HG03064 (cell line): Measurements from ENCODE around the gene HOMER1.
A peak's percentile ranks its signal among the peaks of the same experiment; 100 is the strongest.
"Not testable (repeated sequence)": the region's sequence is repeated elsewhere in the genome, so short reads cannot be mapped to it uniquely, and the experiment has no call there.

Experiments
- ATAC-seq: cut with Tn5 transposase; IDR thresholded peaks from one replicate; pipeline ENCODE4 v1.9.1; 2021; ENCODE audit warnings: low read depth; ENCODE audit not compliant: unreplicated experiment

The HOMER1 gene

DNA sequence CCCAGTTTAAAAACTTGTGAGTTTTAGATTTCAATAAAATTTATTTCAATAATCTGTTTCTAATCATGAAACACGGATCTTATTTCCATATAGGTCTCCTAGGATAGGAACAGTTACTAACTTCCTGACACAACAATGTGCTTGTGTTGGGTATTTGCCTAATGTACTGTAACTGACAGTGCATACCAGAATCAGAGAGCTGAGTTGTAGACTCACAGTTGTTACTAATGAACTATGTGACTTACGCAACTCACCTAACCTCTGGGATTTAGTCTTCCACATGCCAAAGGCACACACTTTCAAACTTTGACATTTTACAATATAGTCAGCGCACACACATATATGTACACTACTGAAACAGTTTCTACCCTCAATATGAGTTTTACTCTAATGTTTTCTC lies 77.7 kb downstream of the HOMER1 start:
- ATAC-seq, result no peak

DNA sequence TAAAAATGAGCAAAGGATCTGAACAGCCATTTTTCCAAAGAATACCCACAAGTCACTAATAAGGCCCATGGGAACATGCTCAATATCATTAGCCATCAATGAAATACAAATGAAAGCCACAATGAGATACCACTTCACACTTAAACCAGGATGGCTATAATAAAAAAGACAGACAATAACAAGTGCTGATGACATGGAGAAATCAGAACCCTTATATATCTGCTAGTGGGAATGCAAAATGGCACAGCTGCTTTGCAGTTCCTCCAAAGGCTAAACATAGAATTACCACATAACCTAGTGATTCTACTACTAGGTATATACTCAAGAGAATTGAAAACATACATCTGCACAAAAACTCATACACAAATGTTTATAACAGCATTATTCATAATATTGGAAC lies 83.7 kb downstream of the HOMER1 start:
- no peak for ATAC-seq

DNA sequence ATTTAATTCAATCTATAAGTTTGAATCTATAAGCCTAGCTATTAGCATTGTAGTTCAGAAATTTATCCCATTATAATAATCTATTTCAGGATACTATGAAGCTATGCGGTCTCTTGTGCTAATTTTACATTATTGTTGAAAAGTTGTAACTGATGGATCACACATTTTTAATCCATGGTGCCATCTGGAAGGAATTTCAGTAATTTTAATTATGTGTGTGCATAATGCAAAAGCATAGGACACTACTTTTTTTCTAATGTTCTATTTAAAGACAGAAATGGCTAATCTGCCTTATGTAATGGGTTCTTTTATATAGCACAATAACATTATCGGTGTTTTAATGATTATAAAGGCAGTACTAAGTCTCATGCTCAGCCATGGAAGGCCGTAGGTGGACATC lies 90.6 kb downstream of the HOMER1 start:
- no peak for ATAC-seq

DNA sequence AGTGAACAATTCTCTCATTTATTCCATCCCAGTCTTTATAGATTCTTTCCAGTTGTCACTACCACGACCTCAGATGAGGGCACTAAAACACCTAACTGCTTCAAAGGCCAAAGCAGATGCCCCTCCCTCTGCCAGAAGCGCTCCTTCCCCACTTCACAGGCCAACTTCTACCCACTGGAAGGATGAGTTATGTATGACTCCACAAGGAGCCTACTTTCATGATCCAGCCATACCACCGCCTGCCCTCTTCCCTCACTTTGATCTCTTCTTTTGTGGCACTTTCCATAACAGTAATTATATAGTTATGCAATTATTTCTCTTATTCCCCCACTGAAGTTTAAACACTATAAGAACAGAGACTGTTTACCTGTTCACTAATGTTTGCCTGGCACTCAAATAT lies 93.7 kb downstream of the HOMER1 start:
- ATAC-seq, result no peak

DNA sequence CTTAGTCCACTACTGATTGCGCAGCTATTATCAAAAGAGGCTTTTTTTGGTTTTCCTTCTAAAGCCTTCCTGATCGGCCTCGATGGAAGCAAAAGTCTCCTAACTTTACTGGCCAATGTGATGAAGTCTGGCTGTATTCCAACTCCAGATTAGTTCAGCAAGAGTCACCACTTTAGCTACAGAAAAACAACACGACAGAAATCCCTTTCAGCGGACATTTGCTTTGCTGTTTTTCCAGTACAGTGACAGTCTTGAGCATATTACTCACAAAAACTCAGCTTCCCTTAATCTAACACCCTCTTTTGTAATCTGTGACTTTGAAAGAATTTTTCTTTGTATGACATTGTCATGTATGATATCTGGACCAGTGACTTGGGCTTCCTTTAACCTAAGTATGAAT lies 95.7 kb downstream of the HOMER1 start:
- ATAC-seq, result no peak

DNA sequence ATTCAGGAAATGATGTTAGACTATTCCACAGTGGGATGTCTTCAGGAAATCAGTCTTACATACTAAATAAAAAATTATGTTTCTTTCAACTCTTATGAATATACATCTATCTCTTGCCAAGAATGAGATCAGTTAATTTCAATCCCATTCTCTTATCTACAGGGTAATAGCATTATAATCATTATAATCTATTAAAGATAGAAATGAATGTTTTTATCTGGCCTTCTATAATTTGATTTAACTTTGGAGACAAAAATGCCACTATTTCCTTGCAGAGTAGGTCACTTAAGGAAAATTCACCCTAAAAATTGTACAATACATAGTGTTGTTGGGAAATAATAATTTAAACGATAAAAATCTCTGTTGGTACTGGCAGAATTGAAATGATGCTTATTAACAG lies 96.4 kb downstream of the HOMER1 start:
- no peak for ATAC-seq

DNA sequence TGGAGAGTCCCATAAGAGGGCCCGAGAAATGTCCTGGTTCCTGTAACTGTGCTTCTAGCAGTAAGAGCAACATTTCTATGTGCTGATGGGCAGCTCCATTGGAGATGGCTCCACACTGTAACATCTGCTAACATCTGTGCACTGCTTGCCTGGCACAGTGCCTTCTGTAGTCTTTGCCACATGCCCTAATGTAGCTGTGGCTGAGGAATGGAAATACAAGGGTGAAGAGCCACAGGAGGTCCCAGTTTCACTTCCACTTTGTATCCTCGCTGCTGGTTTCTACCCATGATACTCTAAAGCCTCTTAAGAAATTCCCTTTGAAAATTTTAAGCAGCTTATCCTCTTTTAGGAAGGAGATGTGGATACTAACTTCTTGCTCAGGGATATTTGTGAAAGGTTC lies 97.4 kb downstream of the HOMER1 start:
- ATAC-seq, result peak; percentile 69

DNA sequence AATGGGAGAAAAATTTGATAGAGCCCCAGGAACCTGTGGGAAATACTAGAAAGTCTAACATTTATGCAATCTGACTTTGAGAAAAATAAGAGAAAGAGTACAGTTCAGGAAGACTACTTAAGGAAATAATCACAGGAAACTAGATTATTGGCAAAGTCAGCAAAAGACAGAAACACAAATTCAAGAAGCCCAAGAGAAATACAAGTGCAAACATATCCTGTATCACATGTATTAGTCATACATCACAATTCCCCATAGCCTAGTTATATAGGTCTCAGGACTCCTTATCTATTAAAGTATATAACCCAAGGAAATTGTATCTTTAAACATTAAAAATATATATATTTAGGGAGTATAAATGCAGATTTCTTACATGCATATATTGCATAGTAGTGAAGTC lies 100.8 kb downstream of the HOMER1 start:
- no peak for ATAC-seq

DNA sequence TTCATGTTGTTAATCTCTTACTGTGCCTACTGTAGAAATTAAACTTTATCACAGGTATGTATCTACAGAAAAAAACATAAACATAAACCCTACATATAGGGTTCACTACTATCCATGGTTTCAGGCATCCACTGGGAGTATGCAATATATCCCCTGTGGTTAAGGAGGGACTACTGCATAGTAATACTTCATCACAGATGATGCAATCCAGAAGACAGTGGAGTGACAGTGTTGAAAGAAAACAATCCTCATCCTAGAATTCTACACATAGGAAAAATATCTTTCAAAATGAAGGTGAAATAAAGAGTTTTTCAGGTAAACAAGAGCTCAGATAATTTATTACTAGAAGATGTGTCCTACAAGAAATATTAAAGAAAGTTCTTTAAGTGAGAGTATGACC lies 105.9 kb downstream of the HOMER1 start:
- no peak for ATAC-seq

DNA sequence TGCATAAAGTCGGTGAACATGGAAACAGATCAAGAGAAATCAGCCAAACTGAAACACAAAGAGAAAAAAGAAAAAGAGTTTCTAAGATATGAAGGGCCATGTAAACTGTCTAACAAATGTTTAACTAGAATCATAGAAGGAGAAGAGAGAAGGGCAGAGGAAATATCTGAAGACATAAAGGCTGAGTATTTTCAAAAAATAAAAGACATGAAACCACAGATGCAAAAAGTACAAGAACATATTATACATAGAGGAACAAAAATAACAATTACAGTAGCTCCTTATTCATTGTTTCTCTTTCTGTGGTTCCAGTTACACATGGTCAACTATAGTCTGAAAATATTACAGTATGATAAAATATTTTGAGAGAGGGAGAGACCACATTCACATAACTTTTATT lies 106.3 kb downstream of the HOMER1 start:
- no peak for ATAC-seq

DNA sequence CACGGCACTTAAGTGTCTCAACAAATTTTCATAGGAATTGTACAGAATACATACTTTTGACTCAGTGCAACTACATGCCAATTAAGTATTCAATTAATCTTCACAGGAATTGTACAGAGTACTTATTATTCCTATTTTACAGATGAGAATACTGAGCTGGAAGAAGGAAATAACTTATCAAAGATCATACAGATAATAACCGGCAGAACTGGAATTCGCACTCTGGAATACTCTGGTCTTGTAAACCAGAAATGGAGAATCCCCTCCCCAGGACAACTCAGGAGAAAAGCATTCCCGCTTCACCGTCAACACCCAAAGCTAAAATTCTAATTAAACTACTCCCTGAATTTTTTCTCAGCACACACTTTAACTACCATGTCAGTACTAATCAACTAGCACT lies 112.7 kb downstream of the HOMER1 start:
- ATAC-seq, result no peak

DNA sequence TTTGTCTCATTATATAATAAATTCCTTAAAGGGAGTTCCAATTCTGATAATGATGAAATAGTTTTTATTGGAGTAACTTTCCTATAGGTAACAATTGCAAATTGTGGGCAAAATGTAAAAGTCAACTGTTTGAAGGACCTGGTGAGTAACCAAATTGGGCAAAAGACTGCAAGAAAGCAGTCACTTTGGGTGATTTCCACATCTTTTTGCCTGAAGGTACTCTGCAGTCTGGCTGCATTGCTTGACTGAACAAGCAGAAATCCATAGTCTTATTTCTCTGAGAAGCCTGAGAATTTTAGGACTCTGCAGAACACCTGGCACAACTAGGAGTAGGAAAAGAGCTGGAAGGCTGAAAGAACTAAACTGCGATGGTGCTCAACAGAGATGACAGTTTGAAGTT lies 114.9 kb downstream of the HOMER1 start:
- no peak for ATAC-seq

DNA sequence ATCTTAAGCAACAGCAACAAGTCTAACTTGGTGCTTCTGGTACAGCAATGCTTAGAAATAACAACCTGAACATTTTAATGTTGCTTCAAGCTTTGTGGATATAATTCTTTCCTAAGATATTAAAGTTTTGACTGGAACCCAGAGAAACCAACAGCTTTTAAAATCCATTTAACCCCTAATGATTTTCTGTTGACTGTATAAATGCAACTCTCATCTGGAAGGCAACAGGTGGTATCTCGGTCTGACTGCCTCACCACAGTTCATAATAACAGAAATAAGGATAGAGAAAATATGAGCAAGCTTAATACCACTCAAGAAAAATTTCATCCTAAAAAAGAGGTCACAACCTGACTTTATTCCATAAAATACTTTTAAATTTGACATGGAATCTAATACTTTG lies 116.9 kb downstream of the HOMER1 start:
- no peak for ATAC-seq

DNA sequence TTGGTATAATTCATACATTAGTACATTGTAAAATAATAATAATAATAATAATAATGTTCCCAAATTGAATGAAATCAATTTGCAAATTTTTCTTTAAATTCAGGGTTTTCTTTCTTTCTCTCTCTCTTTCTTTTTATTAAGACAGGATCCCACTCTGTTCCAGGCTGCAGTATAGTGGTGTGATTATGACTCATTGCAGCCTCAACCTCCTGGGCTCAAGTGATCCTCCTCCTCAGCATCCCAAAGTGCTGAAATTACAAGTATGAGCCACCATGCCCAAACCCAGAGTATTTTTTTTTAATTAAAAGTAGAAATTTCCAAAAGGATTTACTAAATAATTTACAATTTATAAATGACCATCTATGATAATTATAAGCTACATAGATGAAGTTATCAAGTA lies 117.7 kb downstream of the HOMER1 start:
- no peak for ATAC-seq

DNA sequence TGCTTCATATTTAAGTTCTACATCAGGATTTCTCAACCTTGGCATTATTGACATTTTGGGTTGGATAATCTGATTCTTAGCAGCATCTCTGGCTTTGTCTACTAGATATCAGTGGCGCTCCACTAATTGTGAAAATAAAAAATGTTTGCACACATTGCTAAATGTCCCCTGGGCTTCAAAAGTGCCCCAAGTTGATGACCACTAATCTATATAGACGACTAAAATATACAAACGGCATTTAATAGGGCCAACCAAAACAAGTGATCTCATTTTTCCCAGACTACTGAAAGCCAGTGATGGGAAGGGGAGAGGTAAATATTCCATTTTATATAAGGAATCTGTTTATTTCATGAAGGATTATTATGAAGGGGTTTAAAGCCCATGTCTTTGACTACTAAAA lies 118.6 kb downstream of the HOMER1 start:
- ATAC-seq, result no peak

DNA sequence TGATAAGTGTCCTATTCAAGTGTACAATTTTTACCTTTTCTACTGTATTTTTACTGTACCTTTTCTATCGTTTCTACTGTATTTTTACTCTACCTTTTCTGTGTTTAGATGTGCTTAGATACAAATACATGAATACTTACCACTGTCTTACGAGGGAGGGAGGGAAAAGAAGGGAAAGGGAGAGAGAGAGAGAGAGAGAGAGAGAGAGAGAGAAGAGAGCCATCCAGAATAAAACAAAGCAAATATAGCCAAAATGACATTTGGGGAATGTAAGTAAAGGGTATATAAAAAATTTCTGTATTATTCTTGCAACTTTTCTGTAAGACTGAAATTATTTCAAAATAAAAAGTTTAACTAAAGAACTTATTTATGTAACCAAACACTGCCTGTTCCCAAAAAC lies 121.2 kb downstream of the HOMER1 start:
- ATAC-seq, result no peak

DNA sequence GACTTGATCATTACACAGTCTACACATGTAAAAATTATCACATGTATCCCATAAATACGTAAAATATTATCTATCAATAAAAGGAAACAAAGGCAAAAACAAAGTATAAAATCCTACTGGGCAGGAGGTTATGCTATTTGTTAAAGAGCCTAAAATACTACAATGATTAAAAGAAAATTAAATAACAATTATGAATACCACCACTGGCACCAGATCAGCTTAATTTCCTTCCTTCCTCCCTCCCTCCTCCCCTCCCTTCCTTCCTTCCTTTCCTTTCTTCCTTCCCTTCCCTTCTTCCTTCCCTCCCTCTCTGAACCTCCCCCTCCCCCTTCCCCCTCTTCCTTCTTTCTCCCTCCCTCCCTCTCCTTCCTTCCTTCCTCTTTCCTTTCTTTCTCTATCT lies 127.3 kb downstream of the HOMER1 start:
- ATAC-seq, result no peak

DNA sequence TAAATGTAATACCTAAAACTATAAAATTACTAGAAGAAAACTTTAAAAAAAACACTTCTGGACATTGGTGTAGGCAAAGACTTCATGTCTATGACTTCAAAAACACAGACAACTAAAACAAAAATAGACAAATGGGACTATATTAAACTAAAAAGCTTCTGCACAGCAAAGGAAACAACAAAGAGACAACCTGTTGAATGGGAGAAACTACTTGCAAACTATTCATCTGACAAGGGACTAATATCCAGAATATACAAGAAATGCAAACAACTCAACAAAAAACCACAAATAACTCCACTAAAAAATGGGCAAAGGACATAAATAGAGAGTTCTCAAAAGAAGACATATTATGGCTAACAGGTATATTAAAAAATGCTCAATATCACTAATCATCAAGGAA lies 128.8 kb downstream of the HOMER1 start:
- ATAC-seq, result not testable (repeated sequence)

DNA sequence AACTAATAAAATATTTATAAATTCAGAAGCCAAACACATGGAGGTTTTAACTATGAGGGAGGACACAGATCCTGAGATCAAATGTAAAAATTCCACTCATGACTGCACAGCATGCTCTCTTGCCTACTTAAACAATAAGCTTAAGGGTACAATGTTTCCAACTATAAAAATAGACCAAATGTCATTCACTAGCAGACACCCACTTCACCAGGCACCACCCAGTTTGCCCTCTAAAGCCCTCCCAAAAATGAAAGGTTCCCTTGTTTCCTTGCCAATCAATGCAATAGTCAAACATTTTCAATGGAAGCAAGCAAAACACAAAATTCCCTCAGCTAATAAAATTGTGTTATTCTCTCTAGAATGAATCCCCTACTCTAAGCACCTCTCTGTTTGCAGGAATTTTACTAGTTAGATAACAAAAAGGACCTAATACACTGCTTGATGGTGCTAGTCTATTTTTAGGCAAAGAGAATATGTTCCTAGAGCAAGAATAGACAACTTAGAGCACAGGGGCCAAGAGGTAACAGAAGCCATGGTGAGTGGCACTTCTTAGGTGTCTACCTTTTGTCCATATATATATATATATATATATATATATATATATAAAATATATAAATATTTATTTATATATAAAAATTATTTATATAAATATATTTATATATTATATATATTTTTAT lies 135.3 kb downstream of the HOMER1 start:
- ATAC-seq, result no peak

DNA sequence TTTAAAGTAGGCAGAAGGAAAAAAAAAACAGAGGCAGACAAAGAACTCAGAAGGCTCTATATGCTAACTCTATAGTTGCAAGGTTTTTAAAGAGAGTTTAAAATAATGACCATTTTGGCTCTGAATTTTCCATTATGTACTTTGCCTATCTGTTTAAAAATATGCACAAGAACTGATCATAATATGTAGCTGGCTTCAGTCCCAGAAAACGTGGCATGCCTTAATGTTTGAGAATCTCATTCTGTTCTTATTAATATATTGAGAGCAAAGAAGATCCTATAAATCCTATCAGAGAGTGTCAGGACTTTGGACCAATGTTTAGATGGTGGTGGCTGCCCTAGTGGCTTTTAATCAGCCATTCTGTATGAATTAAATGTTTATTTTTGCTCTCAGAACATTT lies 156.5 kb downstream of the HOMER1 start:
- ATAC-seq, result no peak

DNA sequence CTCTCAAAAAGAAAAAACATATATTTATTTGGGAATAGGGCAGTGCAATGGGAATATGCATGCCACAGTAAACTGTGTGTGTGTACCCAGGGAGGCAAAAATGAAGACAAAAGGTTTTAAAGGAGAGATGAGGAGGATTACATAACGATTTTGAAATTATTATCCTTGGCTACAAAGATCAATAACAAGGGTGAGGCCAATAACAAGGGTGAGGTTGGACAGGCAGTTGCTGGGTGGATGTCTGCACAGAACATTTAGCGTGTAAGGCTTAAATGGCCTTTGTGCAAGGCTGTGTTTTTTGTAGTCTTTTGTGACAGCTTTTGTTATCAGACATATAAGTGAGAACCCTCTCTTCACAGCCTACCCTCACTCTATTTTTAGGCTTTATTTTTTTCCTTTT lies 164.1 kb downstream of the HOMER1 start:
- no peak for ATAC-seq

DNA sequence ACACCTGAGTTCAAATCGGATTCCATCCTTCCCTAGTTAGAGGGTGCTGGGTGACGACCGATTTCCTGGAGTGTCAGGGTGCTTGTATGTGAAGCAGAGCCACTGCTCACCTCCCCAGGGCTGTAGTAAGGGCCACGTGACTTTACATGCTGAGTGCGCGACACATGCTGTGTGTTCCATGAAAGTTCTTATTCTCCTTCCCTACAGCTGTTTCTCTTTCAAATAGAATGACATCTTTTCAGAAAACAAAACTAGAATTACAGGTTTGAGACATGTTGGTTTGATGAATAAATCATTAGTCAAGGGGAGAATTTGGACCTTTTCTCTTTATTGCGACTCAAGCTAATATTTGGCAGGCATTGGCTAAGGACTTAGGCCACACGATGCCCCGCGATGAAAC lies 164.9 kb downstream of the HOMER1 start:
- ATAC-seq, result no peak

DNA sequence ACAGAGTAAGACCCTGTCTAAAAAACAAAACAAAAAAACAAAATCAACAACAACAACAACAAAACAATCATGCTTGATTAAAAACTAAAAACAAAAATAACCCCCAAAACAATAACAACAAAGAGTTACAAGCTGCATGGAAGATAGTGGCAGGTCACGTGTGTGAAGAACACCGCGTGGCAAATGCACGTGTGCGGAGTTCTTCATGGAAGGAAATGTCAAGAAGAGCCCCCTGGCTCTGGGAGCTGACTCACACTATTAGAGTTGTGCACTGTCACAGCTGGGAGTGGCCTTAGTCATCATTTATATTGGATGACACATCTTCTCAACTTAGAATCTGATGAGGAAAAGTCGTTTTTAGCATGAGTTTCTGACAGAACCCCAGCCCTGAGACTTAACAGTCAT lies 167.5 kb downstream of the HOMER1 start:
- ATAC-seq, result no peak
